ENCODE results near the gene DDTL.

GRCh38 chr22:24008022-24008283 lies 41.3 kb downstream of the DDTL start:
- TF ChIP-seq CTCF (IDR thresholded peaks at IDR 0.05) (no peak), EZH2 (IDR thresholded peaks at IDR 0.05) (no peak), EZH2phosphoT487 (IDR thresholded peaks at IDR 0.05) (no peak)

Data from neural progenitor cell (in vitro differentiated cells).